Gastrocnemius medialis (tissue), 4 donors: Measurements from ENCODE around the gene SHISA4. TPM values are rescaled to one million over a fixed set of nuclear protein-coding genes. Genes with fewer than 3 reads are reported as not detected.

Experiments
- ATAC-seq, 2 donors: fragments of 150-250 bp; one replicate each; pipeline ENCODE4 v1.9.1; 2016
- DNase-seq, 2 donors: peaks; one replicate each; pipeline ENCODE4 v3.0.0-alpha.2; 2019
- H3K27ac ChIP-seq, 4 donors: fragments of 200-600 bp; sonication (generic); 1 replicate in 1 of 4; 2 replicates in 3 of 4; pipeline ENCODE4 v1.5.1; 2016 to 2018; ENCODE audit warnings: mild to moderate bottlenecking in 2 of 4, moderate library complexity in 1 of 4
- H3K27me3 ChIP-seq, 3 donors: fragments of 200-600 bp; sonication (generic) in 2 of 3; 1 replicate in 1 of 3; 2 replicates in 2 of 3; pipeline versions ENCODE4 v1.5.1 to v1.6.0; 2016 to 2019; ENCODE audit warnings: mild to moderate bottlenecking in 1 of 3, moderate library complexity in 1 of 3
- H3K36me3 ChIP-seq, 2 donors: fragments of 200-600 bp; sonication (generic) in 1 of 2; one replicate each; pipeline ENCODE4 v1.5.1; 2017 to 2018
- H3K4me1 ChIP-seq, 2 donors: fragments of 200-600 bp; sonication (generic) in 1 of 2; one replicate each; pipeline ENCODE4 v1.5.1; 2016 to 2017; ENCODE audit warnings: mild to moderate bottlenecking in 2 of 2
- H3K4me3 ChIP-seq, 4 donors: fragments of 200-600 bp; sonication (generic) in 3 of 4; 1 replicate in 1 of 4; 2 replicates in 3 of 4; pipeline ENCODE4 v1.5.1; 2016 to 2019; ENCODE audit warnings: mild to moderate bottlenecking in 2 of 4
- H3K9me3 ChIP-seq, 3 donors: fragments of 200-600 bp; sonication (generic) in 2 of 3; 1 replicate in 1 of 3; 2 replicates in 2 of 3; pipeline ENCODE4 v1.5.1; 2016 to 2019
- CTCF ChIP-seq, 5 experiments: fragments of 450-650 bp in 3 of 5; fragments of 200-600 bp in 2 of 5; sonication (generic) in 2 of 5; IDR thresholded peaks in 4 of 5; conservative IDR thresholded peaks in 1 of 5; 1 replicate in 4 of 5; 2 replicates in 1 of 5; pipeline ENCODE4 v1.5.1; 2016 to 2019; ENCODE audit warnings: antibody characterized with exemption in 5 of 5, mild to moderate bottlenecking in 3 of 5, moderate library complexity in 3 of 5
- POLR2A ChIP-seq, 2 donors: fragments of 450-650 bp; IDR thresholded peaks; one replicate each; pipeline ENCODE4 v1.6.1; 2017; ENCODE audit warnings: antibody characterized with exemption in 2 of 2, mild to moderate bottlenecking in 2 of 2, moderate library complexity in 2 of 2
- in situ Hi-C, 4 donors: fragments of 200-750 bp; cut with MboI; loops; one replicate each; pipeline versions ENCODE4 v1.15.0 to v1.8.0; 2017; ENCODE audit warnings: low sequenced_read_pairs in 4 of 4
- intact Hi-C: fragments of 100-400 bp; cut with DNase I; formaldehyde crosslinking; loops from one replicate; pipeline ENCODE4 v1.15.1; 2023; ENCODE audit warnings: low total_unique reads
- total RNA-seq, 4 donors: library from RNA; depleted of rRNA; stranded (reverse); fragments of >200 nt; gene quantifications; one replicate each; pipeline versions ENCODE4 v1.1.0 to v1.2.3, GENCODE V29; 2016

Gene SHISA4
- total RNA-seq, 4 donors from 2014 or later = 76.6 to 384 (median 229) TPM

- H3K36me3 ChIP-seq = no peaks in the 10 kb centered on the region
- no peak for ATAC-seq
Observed at GRCh38 chr1:201930137-201930536, 41.4 kb downstream of the SHISA4 start.

GRCh38 chr1:201930803-201931202 lies 42.1 kb downstream of the SHISA4 start:
- peaks cover 6 to 12% of the 10 kb centered on the region in 2 donors for H3K4me1 ChIP-seq
- no peak for DNase-seq
- in situ Hi-C loops = no loop called here
- no peak overlapping the region for H3K4me3 ChIP-seq
- H3K36me3 ChIP-seq = no peaks in the 10 kb centered on the region
- no peak for TF ChIP-seq CTCF (IDR thresholded peaks at IDR 0.05 in 4 of 5, conservative IDR thresholded peaks at IDR 0.05 in 1 of 5)
- no peak for TF ChIP-seq POLR2A (IDR thresholded peaks at IDR 0.05)
- H3K27me3 ChIP-seq = no peaks in the 10 kb centered on the region
- ATAC-seq = no peak
- no peaks in the 10 kb centered on the region for H3K9me3 ChIP-seq
- intact Hi-C loops = no loop called here
- H3K27ac ChIP-seq = no peak overlapping the region

More at GRCh38 chr1:201930137-201930536, 41.4 kb downstream of the SHISA4 start:
- TF ChIP-seq POLR2A (IDR thresholded peaks at IDR 0.05) (no peak), CTCF (IDR thresholded peaks at IDR 0.05 in 4 of 5, conservative IDR thresholded peaks at IDR 0.05 in 1 of 5) (no peak)
- H3K27me3 ChIP-seq = no peaks in the 10 kb centered on the region
- no peak overlapping the region for H3K4me3 ChIP-seq
- H3K27ac ChIP-seq = peak overlapping the region in 1 of 4 donors; percentile 18
- H3K4me1 ChIP-seq = peaks cover 6 to 14% of the 10 kb centered on the region in 2 donors
- H3K9me3 ChIP-seq = no peaks in the 10 kb centered on the region
- DNase-seq = no peak
- in situ Hi-C loops (no loop called here), intact Hi-C loops (no loop called here)

- ATAC-seq = no peak
- H3K27ac ChIP-seq = peak overlapping the region in 3 of 4 donors; percentile 16 to 49 (median 41)
- no peaks in the 10 kb centered on the region for H3K36me3 ChIP-seq
- no peaks in the 10 kb centered on the region for H3K27me3 ChIP-seq
- no peak for TF ChIP-seq POLR2A (IDR thresholded peaks at IDR 0.05)
- no peak overlapping the region for H3K4me3 ChIP-seq
- peaks cover 2 to 13% of the 10 kb centered on the region in 2 donors for H3K4me1 ChIP-seq
- intact Hi-C loops (loop anchor here (2.0 kb wide), 1 partner anchor 17 kb away; no protein-coding TSS in a partner anchor), in situ Hi-C loops (no loop called here)
- no peak for DNase-seq
- H3K9me3 ChIP-seq = no peaks in the 10 kb centered on the region
Observed at GRCh38 chr1:201933840-201934430, 45.2 kb downstream of the SHISA4 start.

GRCh38 chr1:201937624-201938213 lies 49.0 kb downstream of the SHISA4 start:
- H3K9me3 ChIP-seq = no peaks in the 10 kb centered on the region
- in situ Hi-C loops = no loop called here
- no peaks in the 10 kb centered on the region for H3K27me3 ChIP-seq
- no peak for TF ChIP-seq POLR2A (IDR thresholded peaks at IDR 0.05)
- no peak for TF ChIP-seq CTCF (IDR thresholded peaks at IDR 0.05 in 4 of 5, conservative IDR thresholded peaks at IDR 0.05 in 1 of 5)
- intact Hi-C loops = no loop called here
- no peak for ATAC-seq
- no peaks in the 10 kb centered on the region for H3K36me3 ChIP-seq
- H3K4me1 ChIP-seq = peaks cover 25 to 40% of the 10 kb centered on the region in 2 donors
- no peak overlapping the region for H3K4me3 ChIP-seq
- peak overlapping the region; percentile 82 to 84 (median 84) for H3K27ac ChIP-seq
- no peak for DNase-seq

GRCh38 chr1:201938440-201939035 lies 49.8 kb downstream of the SHISA4 start:
- in situ Hi-C loops = no loop called here
- Histone ChIP-seq H3K27ac (peak overlapping the region; percentile 82 to 84 (median 84)), H3K36me3 (no peaks in the 10 kb centered on the region), H3K9me3 (no peaks in the 10 kb centered on the region), H3K27me3 (no peaks in the 10 kb centered on the region), H3K4me3 (peak overlapping the region in 1 of 4 donors; percentile 12), H3K4me1 (peaks cover 25 to 45% of the 10 kb centered on the region in 2 donors)
- DNase-seq (peak in 1 of 2 donors; percentile 39), ATAC-seq (peak in 1 of 2 donors; percentile 64)
- intact Hi-C loops = no loop called here
- TF ChIP-seq CTCF (IDR thresholded peaks at IDR 0.05 in 4 of 5, conservative IDR thresholded peaks at IDR 0.05 in 1 of 5) (no peak), POLR2A (IDR thresholded peaks at IDR 0.05) (no peak)
